RWPE2 (cell line): ENCODE measurements around the gene ULBP2.
A peak's percentile ranks its signal among the peaks of the same experiment; 100 is the strongest.

Experiments
- ATAC-seq: fragments of 200-7000 bp; cut with Tn5 transposase; 3 replicates; pipeline ENCODE4 v1.9.1; 2021; ENCODE audit warnings: low read depth
- DNase-seq: peaks from one replicate; pipeline ENCODE4 v3.0.0-alpha.2; 2020; ENCODE audit warnings: low spot score
- H3K27ac ChIP-seq: fragments of 450-650 bp; 2 replicates; pipeline ENCODE4 v1.5.1; 2017; ENCODE audit warnings: mild to moderate bottlenecking; ENCODE audit not compliant: poor library complexity, severe bottlenecking
- H3K27me3 ChIP-seq: fragments of 250-450 bp; sonication (Bioruptor Pico); 2 replicates; pipeline ENCODE4 v1.5.1; 2021; ENCODE audit warnings: mild to moderate bottlenecking, moderate library complexity; ENCODE audit not compliant: insufficient read depth, poor library complexity, severe bottlenecking
- H3K36me3 ChIP-seq: fragments of 250-450 bp; sonication (Bioruptor Pico); 2 replicates; pipeline ENCODE4 v1.5.1; 2020; ENCODE audit warnings: low read depth, mild to moderate bottlenecking, moderate library complexity
- H3K4me1 ChIP-seq: fragments of 250-450 bp; sonication (Bioruptor Pico); 2 replicates; pipeline ENCODE4 v1.5.1; 2021; ENCODE audit warnings: mild to moderate bottlenecking, moderate library complexity; ENCODE audit not compliant: insufficient read depth, poor library complexity, severe bottlenecking
- H3K4me3 ChIP-seq: fragments of 250-450 bp; sonication (Bioruptor Pico); 2 replicates; pipeline ENCODE4 v1.5.1; 2021; ENCODE audit warnings: mild to moderate bottlenecking, moderate library complexity; ENCODE audit not compliant: severe bottlenecking
- H3K9me3 ChIP-seq: fragments of 250-450 bp; sonication (Bioruptor Pico); 2 replicates; pipeline ENCODE4 v1.5.1; 2021; ENCODE audit warnings: mild to moderate bottlenecking, moderate library complexity; ENCODE audit not compliant: severe bottlenecking
- TF ChIP-seq, protein P1 (sequence below): fragments of 450-650 bp; IDR thresholded peaks from one replicate; pipeline ENCODE4 v1.5.1; 2017; ENCODE audit warnings: mild to moderate bottlenecking, moderate library complexity; ENCODE audit not compliant: poor library complexity, severe bottlenecking

Gene ULBP2

GRCh38 chr6:149978610-149979009 lies 36.8 kb downstream of the ULBP2 start:
- no peak overlapping the region for H3K27ac ChIP-seq
- H3K27me3 ChIP-seq, result peaks cover 12% of the 10 kb centered on the region
- TF ChIP-seq, protein P1, sequence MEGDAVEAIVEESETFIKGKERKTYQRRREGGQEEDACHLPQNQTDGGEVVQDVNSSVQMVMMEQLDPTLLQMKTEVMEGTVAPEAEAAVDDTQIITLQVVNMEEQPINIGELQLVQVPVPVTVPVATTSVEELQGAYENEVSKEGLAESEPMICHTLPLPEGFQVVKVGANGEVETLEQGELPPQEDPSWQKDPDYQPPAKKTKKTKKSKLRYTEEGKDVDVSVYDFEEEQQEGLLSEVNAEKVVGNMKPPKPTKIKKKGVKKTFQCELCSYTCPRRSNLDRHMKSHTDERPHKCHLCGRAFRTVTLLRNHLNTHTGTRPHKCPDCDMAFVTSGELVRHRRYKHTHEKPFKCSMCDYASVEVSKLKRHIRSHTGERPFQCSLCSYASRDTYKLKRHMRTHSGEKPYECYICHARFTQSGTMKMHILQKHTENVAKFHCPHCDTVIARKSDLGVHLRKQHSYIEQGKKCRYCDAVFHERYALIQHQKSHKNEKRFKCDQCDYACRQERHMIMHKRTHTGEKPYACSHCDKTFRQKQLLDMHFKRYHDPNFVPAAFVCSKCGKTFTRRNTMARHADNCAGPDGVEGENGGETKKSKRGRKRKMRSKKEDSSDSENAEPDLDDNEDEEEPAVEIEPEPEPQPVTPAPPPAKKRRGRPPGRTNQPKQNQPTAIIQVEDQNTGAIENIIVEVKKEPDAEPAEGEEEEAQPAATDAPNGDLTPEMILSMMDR, result no peak
- H3K9me3 ChIP-seq, result no peaks in the 10 kb centered on the region
- ATAC-seq (no peak), DNase-seq (no peak)
- H3K4me1 ChIP-seq, result no peaks in the 10 kb centered on the region
- H3K36me3 ChIP-seq, result no peaks in the 10 kb centered on the region
- H3K4me3 ChIP-seq, result no peak overlapping the region

- H3K4me1 ChIP-seq, result no peaks in the 10 kb centered on the region
- no peaks in the 10 kb centered on the region for H3K9me3 ChIP-seq
- H3K36me3 ChIP-seq, result no peaks in the 10 kb centered on the region
- peaks cover 12% of the 10 kb centered on the region for H3K27me3 ChIP-seq
- DNase-seq (no peak), ATAC-seq (no peak)
- H3K27ac ChIP-seq, result no peak overlapping the region
- TF ChIP-seq, protein P1, result no peak
- no peak overlapping the region for H3K4me3 ChIP-seq
Measured at GRCh38 chr6:149979293-149979692, 37.5 kb downstream of the ULBP2 start.

- Histone ChIP-seq H3K27me3 (peaks cover 49% of the 10 kb centered on the region), H3K4me1 (no peaks in the 10 kb centered on the region), H3K27ac (no peak overlapping the region), H3K9me3 (peaks cover 6% of the 10 kb centered on the region), H3K36me3 (no peaks in the 10 kb centered on the region), H3K4me3 (no peak overlapping the region)
- TF ChIP-seq, protein P1, result no peak
- ATAC-seq (no peak), DNase-seq (no peak)
Measured at GRCh38 chr6:149983145-149983544, 41.3 kb downstream of the ULBP2 start.

DNA sequence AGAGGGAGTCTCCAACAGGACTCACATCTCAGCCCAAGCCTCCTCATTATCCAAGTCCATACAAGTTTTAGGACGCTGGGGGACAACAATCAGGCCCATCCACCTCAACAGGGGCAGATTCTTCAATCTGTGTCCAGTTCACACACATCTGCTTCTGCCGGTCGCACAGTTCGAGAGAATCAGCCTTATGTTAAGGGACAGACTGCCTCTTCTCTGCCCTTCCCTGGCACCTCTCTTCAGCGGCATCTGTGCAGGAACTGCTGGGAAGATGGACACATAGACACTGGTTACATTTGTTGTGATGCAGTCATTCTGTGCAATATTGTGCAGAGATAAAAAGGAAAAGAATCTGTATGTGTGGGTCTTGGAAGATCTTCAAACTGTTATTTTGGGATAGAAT lies 43.0 kb downstream of the ULBP2 start:
- TF ChIP-seq, protein P1, result no peak
- no peak for ATAC-seq
- DNase-seq, result no peak
- Histone ChIP-seq H3K4me3 (no peak overlapping the region), H3K27ac (no peak overlapping the region), H3K36me3 (no peaks in the 10 kb centered on the region), H3K9me3 (peaks cover 6% of the 10 kb centered on the region), H3K27me3 (peaks cover 66% of the 10 kb centered on the region), H3K4me1 (no peaks in the 10 kb centered on the region)

DNA sequence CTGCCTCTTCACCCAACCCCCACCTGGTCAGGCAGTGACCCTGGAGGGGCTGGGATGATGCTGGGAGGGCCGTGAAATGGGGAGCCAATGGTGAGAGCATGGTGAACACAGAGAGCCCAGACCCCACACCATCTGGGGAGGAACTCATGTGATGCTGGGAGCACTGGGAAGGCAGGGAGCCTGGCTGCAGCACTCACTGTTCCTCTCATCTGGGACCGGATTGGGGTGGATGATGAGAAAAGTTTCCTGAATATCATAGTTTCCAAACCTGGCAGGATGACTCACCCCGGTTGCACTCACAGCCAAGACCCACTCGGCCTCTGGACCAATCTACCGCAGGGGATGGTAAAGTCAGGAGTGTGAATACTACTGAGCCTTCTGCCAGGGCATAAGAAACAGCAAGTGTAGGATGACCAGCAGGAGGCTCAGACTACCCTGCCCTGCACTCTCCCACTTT lies 43.7 kb downstream of the ULBP2 start:
- TF ChIP-seq, protein P1, result no peak
- Histone ChIP-seq H3K36me3 (no peaks in the 10 kb centered on the region), H3K4me1 (no peaks in the 10 kb centered on the region), H3K9me3 (peaks cover 6% of the 10 kb centered on the region), H3K27me3 (peaks cover 73% of the 10 kb centered on the region), H3K27ac (no peak overlapping the region), H3K4me3 (no peak overlapping the region)
- DNase-seq (no peak), ATAC-seq (peak; percentile 35; the same call in 1 of the 3 replicates)
